NCI-H2227 treated with DMSO at 0.1 percent for 48 hours (cell line): ENCODE measurements around the gene UNC93B1.
"Not testable (repeated sequence)": the region's sequence is repeated elsewhere in the genome, so short reads cannot be mapped to it uniquely, and the experiment has no call there.

Experiments used
- DNase-seq: peaks from one replicate; lab custom pipeline; 2025; lab: John Stamatoyannopoulos, UW

The UNC93B1 gene

GRCh38 chr11:67991347-67992121 lies 12.4 kb downstream of the UNC93B1 start:
- not testable (repeated sequence) for DNase-seq

DNA sequence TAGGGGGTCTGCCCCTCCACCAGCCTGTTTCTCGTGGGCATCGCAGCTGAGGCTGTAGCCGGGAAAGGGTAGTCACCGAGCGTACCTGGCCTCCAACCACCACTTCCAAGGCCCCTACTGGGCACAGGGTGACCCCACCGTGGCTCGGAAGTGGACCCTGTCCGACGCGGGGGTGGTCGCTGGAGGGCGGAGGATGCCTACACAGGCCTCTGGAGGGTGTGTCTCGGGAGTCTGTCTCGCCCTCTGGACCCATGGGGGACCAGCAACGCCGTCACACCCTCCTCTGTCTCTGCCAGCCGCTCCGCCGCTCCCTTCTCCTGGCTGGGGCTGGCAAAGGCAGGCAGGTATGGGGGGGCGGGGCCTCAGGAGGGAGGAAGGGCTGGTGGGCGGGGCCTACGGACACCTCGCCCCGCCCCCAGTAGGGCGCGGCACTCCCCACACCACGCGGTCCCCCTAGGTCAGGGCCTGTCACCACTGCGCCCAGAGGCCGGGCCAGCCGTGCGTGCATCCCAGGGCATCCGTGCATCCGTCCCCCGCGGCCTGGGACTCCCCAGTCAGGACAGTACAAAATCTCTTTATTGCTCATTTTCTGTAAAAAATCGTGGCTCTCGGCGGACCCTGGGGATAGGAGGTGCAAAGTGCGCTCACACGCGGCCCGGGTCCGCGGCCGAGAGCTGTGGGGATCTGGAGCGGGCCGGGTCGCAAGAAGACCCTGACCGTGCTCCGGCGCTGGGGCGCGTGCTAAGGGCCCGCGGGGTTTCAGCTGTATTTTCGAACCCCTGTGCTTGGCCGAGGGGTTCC lies 13.2 kb downstream of the UNC93B1 start:
- not testable (repeated sequence) for DNase-seq

- not testable (repeated sequence) for DNase-seq
Measured at GRCh38 chr11:67985302-67985701, 18.6 kb downstream of the UNC93B1 start.

DNA sequence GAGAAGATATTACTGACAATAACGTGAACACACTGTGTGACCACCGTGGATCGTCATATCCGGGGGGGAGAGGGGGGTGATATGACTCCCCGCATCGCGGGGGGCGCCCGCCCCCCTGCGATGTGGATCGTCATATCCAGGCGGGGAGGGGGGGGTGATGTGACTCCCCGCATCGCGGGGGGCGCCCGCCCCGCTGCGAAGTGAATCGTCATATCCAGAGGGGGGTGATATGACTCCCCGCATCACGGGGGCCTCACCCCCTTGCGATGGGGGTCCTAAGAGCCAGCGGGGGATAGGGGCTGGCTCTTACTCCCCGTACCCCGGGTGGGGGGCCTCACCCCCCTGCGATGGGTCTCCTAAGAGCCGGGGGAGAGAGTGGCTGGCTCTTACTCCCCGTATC lies 19.9 kb downstream of the UNC93B1 start:
- no peak for DNase-seq

DNA sequence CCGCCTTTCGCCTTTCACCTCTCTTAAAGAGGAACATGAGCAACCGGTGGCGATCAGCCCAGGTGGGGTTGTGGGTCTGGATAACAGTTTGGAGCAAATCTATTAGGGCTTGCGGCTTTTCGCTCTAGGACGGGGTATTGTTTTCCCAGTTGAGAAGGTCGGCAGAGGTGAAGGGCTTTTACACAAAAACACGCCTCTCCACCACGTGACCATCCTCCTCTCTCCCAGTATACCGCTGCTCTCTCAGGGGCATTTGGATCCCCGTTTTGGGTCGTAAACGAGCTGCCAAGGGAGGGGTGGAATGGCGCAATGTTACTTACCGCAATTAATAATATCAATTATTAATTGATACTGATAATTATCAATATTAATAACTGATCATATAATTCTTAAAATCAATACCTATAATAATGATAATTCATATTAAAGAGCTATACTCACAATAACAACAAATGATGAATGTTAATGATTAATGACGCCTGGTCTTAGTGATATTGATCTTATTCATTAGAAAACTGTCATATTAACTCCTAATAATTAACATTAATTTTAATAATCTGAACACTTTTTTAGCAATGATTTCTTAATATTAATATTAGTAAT lies 21.5 kb downstream of the UNC93B1 start:
- not testable (repeated sequence) for DNase-seq

DNA sequence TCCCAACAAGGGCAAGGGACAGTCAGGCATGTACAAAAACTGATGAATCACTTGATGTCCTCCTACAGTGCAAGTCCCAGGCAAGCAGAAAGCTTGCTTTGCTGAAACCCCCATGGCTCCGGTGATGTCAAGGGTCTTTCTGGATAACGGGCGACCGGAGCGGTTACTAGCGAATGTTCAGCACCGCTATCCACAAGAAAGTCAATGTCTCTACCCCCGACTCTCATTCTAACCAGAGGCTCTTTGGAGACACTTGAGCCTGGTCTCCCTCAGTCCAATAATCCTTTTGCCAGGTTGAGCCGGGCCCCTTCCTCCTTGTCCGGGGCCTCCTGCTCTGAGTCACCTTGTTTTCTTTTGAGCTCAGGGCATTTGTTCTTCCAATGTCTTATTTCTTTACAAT lies 22.7 kb downstream of the UNC93B1 start:
- not testable (repeated sequence) for DNase-seq

DNA sequence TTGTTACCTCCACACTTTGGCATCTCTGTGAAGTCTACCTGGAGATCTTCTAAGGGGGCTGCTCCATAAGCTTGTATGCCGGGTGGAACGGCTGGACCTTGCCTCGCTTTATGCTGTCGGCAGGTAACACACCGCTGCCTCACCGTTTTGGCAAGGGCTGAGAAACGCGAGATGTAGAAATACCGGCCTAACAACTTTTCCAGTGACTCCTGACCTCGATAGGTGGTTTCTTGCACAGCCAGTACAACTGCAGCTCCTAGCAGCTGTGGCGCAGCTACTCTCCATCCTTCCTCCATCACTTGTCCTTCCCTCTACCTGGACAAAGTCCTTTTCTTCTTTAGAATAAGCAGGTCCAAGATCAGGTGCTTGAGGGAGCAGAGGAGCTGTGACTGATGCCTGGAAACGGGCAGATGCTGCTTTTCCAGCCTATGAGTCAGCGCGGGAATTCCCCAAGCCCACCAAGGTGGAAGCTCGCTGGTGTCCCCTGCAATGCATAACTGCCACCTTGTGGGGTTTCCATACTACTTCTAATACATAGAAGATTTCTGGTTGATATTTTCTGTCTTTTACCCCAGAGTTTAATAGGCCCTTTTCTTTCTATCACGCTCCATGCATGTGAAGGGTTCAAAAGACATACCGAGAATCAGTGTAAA lies 25.0 kb downstream of the UNC93B1 start:
- DNase-seq = not testable (repeated sequence)

GRCh38 chr11:67974746-67975145 lies 29.2 kb downstream of the UNC93B1 start:
- not testable (repeated sequence) for DNase-seq

DNA sequence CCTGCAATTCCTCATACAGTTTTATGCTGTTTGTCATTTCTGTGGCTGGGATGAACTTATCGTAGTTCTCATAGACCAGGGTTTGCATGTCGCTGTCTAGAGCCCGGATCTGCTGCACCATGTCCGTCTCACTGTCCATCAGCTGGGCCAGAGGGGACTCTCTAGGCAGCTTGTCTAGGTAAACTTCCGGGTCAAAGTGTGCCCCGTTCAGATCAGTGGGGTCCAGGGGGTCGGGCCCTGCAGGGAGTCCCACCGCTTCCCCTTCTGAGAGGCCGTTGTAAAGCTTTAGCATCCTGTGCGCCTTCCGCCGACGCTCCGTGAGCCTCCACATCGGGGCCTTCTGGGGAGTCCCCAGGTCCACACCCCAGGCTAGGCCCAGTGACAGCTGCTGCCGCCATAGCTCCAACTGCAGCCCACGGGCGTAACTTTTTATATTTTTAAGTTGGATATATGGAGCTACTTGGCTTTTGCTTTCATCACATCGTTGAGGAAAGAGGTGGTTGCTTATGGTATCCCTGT lies 38.0 kb downstream of the UNC93B1 start:
- DNase-seq = not testable (repeated sequence)

DNA sequence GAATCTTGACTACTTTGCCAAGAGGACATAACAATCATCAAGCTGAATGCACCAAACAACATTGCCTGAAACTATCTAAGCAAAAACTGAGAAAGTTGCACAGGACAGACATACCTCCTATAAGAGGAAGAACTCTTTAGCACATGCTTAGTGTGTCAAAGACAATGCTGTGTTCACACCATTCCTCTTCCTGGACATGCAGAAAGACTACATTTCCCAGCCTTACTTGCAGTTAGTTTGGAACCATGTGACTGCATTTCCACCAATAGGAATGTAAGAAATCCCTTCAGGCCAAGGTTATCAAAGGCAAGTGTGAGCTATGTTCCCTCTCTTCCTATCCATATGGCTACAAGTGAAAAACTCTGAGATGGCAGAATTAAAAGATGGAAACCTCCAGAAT lies 39.2 kb downstream of the UNC93B1 start:
- DNase-seq = not testable (repeated sequence)

GRCh38 chr11:67963879-67964278 lies 40.0 kb downstream of the UNC93B1 start:
- not testable (repeated sequence) for DNase-seq

DNA sequence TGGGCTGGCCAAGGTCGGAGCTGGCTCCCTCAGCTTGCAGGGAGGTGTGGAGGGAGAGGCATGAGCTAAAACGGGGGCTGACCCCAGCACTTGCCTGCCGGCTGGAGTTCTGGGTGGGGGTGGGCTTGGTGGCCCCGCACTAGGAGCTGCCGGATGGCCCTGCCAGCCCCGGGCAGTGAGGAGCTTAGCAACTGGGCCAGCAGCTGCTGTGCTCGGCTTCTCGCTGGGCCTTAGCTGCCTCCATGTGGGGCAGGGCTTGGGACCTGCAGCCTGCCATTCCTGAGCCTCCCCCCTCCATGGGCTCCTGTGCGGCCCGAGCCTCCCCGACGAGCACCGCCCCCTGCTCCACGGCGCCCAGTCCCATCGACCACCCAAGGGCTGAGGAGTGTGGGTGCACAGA lies 40.7 kb downstream of the UNC93B1 start:
- not testable (repeated sequence) for DNase-seq

- DNase-seq = not testable (repeated sequence)
Measured at GRCh38 chr11:67956236-67956635, 47.7 kb downstream of the UNC93B1 start.

DNA sequence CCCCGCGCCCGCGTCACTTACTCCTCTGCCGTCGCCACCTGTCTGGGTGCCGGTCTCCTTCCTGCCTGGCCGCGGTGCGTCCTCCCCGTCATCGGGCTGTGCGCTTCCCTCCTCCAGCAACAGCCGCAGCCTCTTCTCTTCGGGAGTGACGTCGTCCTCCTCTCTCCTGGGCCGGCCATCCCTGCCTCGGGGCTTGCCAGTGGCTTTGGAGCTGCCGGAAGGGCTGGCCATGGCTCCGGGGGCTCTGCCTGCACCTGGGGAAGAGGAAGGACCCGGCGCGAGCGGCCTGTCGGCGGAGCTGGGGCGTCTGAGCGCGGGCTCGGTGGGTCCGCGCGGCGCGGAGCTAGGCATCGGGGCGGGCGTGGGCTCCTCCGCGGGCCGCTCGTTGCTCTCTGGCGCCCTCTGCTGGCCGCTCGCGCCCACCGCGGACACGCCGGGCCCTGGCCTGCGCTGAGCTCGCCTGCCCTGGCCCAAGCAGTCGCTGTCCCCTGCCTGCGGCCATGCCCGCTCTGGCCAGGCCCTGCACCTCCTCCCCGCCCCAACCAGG lies 48.4 kb downstream of the UNC93B1 start:
- peak; percentile 44 for DNase-seq

- not testable (repeated sequence) for DNase-seq
Measured at GRCh38 chr11:67954971-67955370, 48.9 kb downstream of the UNC93B1 start.

- not testable (repeated sequence) for DNase-seq
Measured at GRCh38 chr11:67954251-67954650, 49.6 kb downstream of the UNC93B1 start.

- DNase-seq = not testable (repeated sequence)
Measured at GRCh38 chr11:67950705-67951104, 53.2 kb downstream of the UNC93B1 start.

DNA sequence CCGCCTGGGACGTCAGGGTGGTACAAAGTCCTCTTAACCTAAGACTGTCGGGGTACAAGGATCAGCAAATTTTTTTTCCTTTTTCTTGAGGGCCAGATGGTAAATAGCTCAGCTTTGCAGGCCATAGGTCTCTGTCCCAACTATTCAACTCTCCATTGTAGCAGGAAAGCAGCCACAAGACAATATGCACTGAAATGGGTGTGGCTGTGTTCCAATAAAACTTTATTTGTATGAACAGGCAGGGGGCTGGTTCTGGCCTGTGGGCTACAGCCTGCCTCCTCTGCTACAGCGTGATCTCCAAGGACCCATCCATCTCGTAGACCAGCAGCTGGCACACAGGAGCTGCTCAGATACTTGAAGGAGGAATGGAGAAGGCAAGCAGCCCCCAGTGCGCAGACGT lies 56.1 kb downstream of the UNC93B1 start:
- DNase-seq = not testable (repeated sequence)

DNA sequence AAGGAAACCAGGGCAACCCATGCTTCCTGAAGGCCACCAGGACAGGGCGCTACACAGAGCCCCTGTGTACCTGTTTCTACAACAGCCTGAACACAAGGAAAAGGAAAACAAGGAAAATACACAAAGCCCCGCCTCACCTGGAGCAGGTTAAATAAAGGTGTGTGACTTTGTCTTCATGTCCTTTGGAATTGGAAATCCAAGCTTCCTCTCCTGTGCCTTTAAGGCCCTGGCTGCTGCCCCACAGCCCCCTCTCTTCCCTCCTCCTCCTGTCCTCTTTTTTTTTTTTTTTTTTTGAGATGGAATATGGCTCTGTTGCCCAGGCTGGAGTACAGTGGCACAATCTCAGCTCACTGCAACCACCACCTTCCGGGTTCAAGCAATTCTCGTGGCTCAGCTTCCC lies 57.5 kb downstream of the UNC93B1 start:
- DNase-seq = not testable (repeated sequence)

DNA sequence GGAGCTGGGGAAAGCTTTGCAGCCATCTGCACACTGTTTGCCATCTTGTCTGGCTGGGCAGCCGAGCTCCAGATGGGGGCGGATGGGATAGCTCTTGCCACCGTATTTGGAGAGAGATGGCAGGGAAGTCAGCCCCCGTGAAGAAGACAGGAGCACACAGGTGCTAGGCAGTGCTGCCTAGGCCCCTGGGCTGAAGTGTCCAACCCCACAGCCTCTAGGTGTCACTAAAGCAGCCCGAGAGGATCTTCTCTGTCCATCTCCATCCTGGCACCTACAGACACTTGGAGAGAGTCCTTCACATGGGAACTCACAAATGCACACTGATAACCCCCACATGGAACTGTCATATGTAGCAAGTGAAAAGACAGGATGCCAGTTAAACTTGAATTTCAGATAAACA lies 60.5 kb downstream of the UNC93B1 start:
- not testable (repeated sequence) for DNase-seq
